Globus pallidus (tissue), 1 donor: ENCODE measurements around the gene OR10AD1.
A peak's percentile ranks its signal among the peaks of the same experiment; 100 is the strongest.
"Not testable (repeated sequence)": the region's sequence is repeated elsewhere in the genome, so short reads cannot be mapped to it uniquely, and the experiment has no call there.

Source experiments
- DNase-seq: peaks from one replicate; pipeline ENCODE4 v3.0.0-alpha.2; 2015; ENCODE audit warnings: low spot score

OR10AD1 gene

GRCh38 chr12:48203192-48203591, at the start of gene OR10AD1:
TSS of gene OR10AD1 (minus strand) at chr12:48203292. CDS start at chr12:48203292, 0 bp downstream.
- no peak for DNase-seq

- no peak for DNase-seq
These were observed 44.3 kb upstream of the OR10AD1 start for GRCh38 chr12:48247181-48247966.

GRCh38 chr12:48237162-48237561, 34.1 kb upstream of the OR10AD1 start:
- no peak for DNase-seq

GRCh38 chr12:48235796-48236333, 32.8 kb upstream of the OR10AD1 start:
- no peak for DNase-seq

- DNase-seq: not testable (repeated sequence)
These were observed 28.3 kb upstream of the OR10AD1 start for GRCh38 chr12:48231169-48231958.

GRCh38 chr12:48224533-48224932, 21.4 kb upstream of the OR10AD1 start:
- not testable (repeated sequence) for DNase-seq

GRCh38 chr12:48221645-48222044, 18.6 kb upstream of the OR10AD1 start:
- DNase-seq: no peak

- DNase-seq: no peak
These were observed 17.6 kb upstream of the OR10AD1 start for GRCh38 chr12:48220701-48221100.

GRCh38 chr12:48219631-48220030, 16.5 kb upstream of the OR10AD1 start:
- DNase-seq: no peak

- no peak for DNase-seq
These were observed 13.7 kb upstream of the OR10AD1 start for GRCh38 chr12:48216785-48217184.

GRCh38 chr12:48209495-48209894, 6.4 kb upstream of the OR10AD1 start:
- not testable (repeated sequence) for DNase-seq

GRCh38 chr12:48202766-48203165, 326 bp downstream of the OR10AD1 start:
- DNase-seq: no peak

- no peak for DNase-seq
These were observed 1.6 kb downstream of the OR10AD1 start for GRCh38 chr12:48201516-48201915.

- DNase-seq: no peak
These were observed 2.0 kb downstream of the OR10AD1 start for GRCh38 chr12:48201091-48201490.

GRCh38 chr12:48199774-48200221, 3.3 kb downstream of the OR10AD1 start:
- no peak for DNase-seq

GRCh38 chr12:48198985-48199384, 4.1 kb downstream of the OR10AD1 start:
- no peak for DNase-seq

- DNase-seq: no peak
These were observed 4.5 kb downstream of the OR10AD1 start for GRCh38 chr12:48198672-48198971.

- peak; percentile 89 for DNase-seq
These were observed 5.0 kb downstream of the OR10AD1 start for GRCh38 chr12:48197971-48198671.

GRCh38 chr12:48197549-48197970, 5.5 kb downstream of the OR10AD1 start:
- DNase-seq: no peak

- DNase-seq: no peak
These were observed 8.3 kb downstream of the OR10AD1 start for GRCh38 chr12:48194799-48195201.

GRCh38 chr12:48193623-48194022, 9.5 kb downstream of the OR10AD1 start:
- no peak for DNase-seq

GRCh38 chr12:48192861-48193260, 10.2 kb downstream of the OR10AD1 start:
- no peak for DNase-seq
